Lung (tissue), 12 donors: ENCODE measurements around the gene ANGPTL2. TPM values are rescaled to one million over a fixed set of nuclear protein-coding genes. Genes with fewer than 3 reads are reported as not detected.
"Not testable (repeated sequence)": the region's sequence is repeated elsewhere in the genome, so short reads cannot be mapped to it uniquely, and the experiment has no call there.

Experiments used
- ATAC-seq: fragments of 200-7000 bp; cut with Tn5 transposase; one replicate; pipeline ENCODE4 v1.9.1; 2020; ENCODE audit warnings: moderate number of reproducible peaks; ENCODE audit not compliant: insufficient read depth, low FRiP score
- DNase-seq, 3 donors: peaks; one replicate each; pipeline ENCODE4 v3.0.0-alpha.2; 2013 to 2017
- H3K27ac ChIP-seq, 2 donors: one replicate each; pipeline ENCODE4 v1.5.1; 2013; ENCODE audit warnings: mild to moderate bottlenecking in 2 of 2, moderate library complexity in 2 of 2, control low read depth in 1 of 2, inconsistent platforms in 1 of 2, low read depth in 1 of 2, low read length in 1 of 2
- H3K27me3 ChIP-seq, 3 donors: one replicate each; pipeline ENCODE4 v1.5.1; 2013; ENCODE audit warnings: low read length in 2 of 3; ENCODE audit not compliant: control insufficient read depth in 3 of 3, insufficient read depth in 3 of 3
- H3K36me3 ChIP-seq, 4 donors: one replicate each; pipeline ENCODE4 v1.5.1; 2013; ENCODE audit warnings: low read length in 4 of 4, mild to moderate bottlenecking in 1 of 4, moderate library complexity in 1 of 4; ENCODE audit not compliant: control insufficient read depth in 4 of 4, insufficient read depth in 4 of 4
- H3K4me1 ChIP-seq, 5 donors: one replicate each; pipeline ENCODE4 v1.5.1; 2013; ENCODE audit warnings: low read length in 5 of 5, mild to moderate bottlenecking in 2 of 5, moderate library complexity in 1 of 5; ENCODE audit not compliant: control insufficient read depth in 5 of 5, insufficient read depth in 5 of 5
- H3K4me3 ChIP-seq: one replicate; pipeline ENCODE4 v1.5.1; 2013; ENCODE audit warnings: mild to moderate bottlenecking, control low read depth, moderate library complexity
- H3K9ac ChIP-seq, 2 donors: one replicate each; pipeline ENCODE4 v1.5.1; 2013; ENCODE audit warnings: low read length in 2 of 2, control low read depth in 1 of 2; ENCODE audit not compliant: insufficient read depth in 1 of 2
- H3K9me3 ChIP-seq, 4 donors: one replicate each; pipeline ENCODE4 v1.5.1; 2013; ENCODE audit warnings: low read length in 3 of 4, mild to moderate bottlenecking in 1 of 4, moderate library complexity in 1 of 4; ENCODE audit not compliant: control insufficient read depth in 4 of 4, insufficient read depth in 3 of 4
- CTCF ChIP-seq: IDR thresholded peaks from 2 replicates; pipeline ENCODE4 v1.5.1; 2012; ENCODE audit warnings: mild to moderate bottlenecking; ENCODE audit errors: control extremely low read depth, extremely low read depth
- WGBS, 2 donors: extraction: QIAGEN DNeasy Blood & Tissue Kit; methylation state at CpG; one replicate each; pipeline ENCODE4 v1.1.7; 2013; 5-methylcytosine and 5-hydroxymethylcytosine counted together
- polyA plus RNA-seq, 2 donors: library from polyadenylated mRNA; stranded (reverse); fragments of 200-250 nt; gene quantifications; one replicate each; pipeline ENCODE4 v1.2.1, GENCODE V29; 2013
- total RNA-seq, 2 donors: library from RNA; depleted of rRNA in 1 of 2; stranded (reverse); fragments of >200 nt in 1 of 2; gene quantifications; one replicate each; pipeline ENCODE4 v1.2.1, GENCODE V29; 2014 to 2021
- donor health status: control.
- donor health status: control.
- donor health status: Bipolar disorder and iron deficiency.
- donor health status: healthy.
- donor health status: DM: yes; HTN: yes; CAD: no.

ANGPTL2 gene
- total and polyA plus RNA-seq, 4 donors: 7.5 to 18.8 (median 11.0) TPM

GRCh38 chr9:127147251-127147650 is 24.8 kb upstream of the ANGPTL2 start:
- Histone ChIP-seq H3K4me1 (peaks cover 0 to 20% (median 3%) of the 10 kb centered on the region in 5 donors), H3K27me3 (no peaks in the 10 kb centered on the region), H3K27ac (no peak overlapping the region), H3K4me3 (no peak overlapping the region), H3K9ac (no peak overlapping the region), H3K36me3 (no peaks in the 10 kb centered on the region), H3K9me3 (no peaks in the 10 kb centered on the region)
- no peak for ATAC-seq
- no peak for TF ChIP-seq CTCF
- DNase-seq: peak in 2 of 3 donors; percentile 73 to 82
- WGBS, 2 donors: 82 to 85% methylated on average over 2 of the region's 2 CpGs

GRCh38 chr9:127146841-127147240 is 24.4 kb upstream of the ANGPTL2 start:
- not testable (repeated sequence) for H3K27ac ChIP-seq, H3K4me3 ChIP-seq, H3K36me3 ChIP-seq, DNase-seq, H3K27me3 ChIP-seq, H3K9me3 ChIP-seq, H3K9ac ChIP-seq, ATAC-seq
- peaks cover 0 to 24% (median 3%) of the 10 kb centered on the region in 5 donors for H3K4me1 ChIP-seq

GRCh38 chr9:127144670-127145445 is 22.4 kb upstream of the ANGPTL2 start:
- ATAC-seq: peak; percentile 9
- DNase-seq: peak; percentile 69 to 92 (median 86)
- no peaks in the 10 kb centered on the region for H3K36me3 ChIP-seq
- H3K4me3 ChIP-seq: no peak overlapping the region
- no peaks in the 10 kb centered on the region for H3K9me3 ChIP-seq
- H3K4me1 ChIP-seq: peaks cover 0 to 28% (median 3%) of the 10 kb centered on the region in 5 donors
- TF ChIP-seq CTCF: no peak
- no peaks in the 10 kb centered on the region for H3K27me3 ChIP-seq
- WGBS, 2 donors: 87 to 88% methylated on average over 8 of the region's 8 CpGs
- no peak overlapping the region for H3K27ac ChIP-seq
- no peak overlapping the region for H3K9ac ChIP-seq

GRCh38 chr9:127143920-127144465 is 21.6 kb upstream of the ANGPTL2 start:
- H3K27me3 ChIP-seq: no peaks in the 10 kb centered on the region
- no peaks in the 10 kb centered on the region for H3K36me3 ChIP-seq
- no peak for TF ChIP-seq CTCF
- peaks cover 0 to 28% (median 3%) of the 10 kb centered on the region in 5 donors for H3K4me1 ChIP-seq
- no peak overlapping the region for H3K9ac ChIP-seq
- DNase-seq (no peak), ATAC-seq (no peak)
- H3K9me3 ChIP-seq: no peaks in the 10 kb centered on the region
- no peak overlapping the region for H3K27ac ChIP-seq
- no peak overlapping the region for H3K4me3 ChIP-seq
- WGBS, 2 donors: 95 to 96% methylated on average over 8 of the region's 8 CpGs
